Measurements from ENCODE around the gene GADD45B. TPM values are rescaled to one million over a fixed set of nuclear protein-coding genes. Genes with fewer than 3 reads are reported as not detected.

GADD45B gene
- total and polyA plus RNA-seq, 2 of the 4 experiments (the other 2 are of a cell fraction) = 30.1 to 106 TPM

DNA sequence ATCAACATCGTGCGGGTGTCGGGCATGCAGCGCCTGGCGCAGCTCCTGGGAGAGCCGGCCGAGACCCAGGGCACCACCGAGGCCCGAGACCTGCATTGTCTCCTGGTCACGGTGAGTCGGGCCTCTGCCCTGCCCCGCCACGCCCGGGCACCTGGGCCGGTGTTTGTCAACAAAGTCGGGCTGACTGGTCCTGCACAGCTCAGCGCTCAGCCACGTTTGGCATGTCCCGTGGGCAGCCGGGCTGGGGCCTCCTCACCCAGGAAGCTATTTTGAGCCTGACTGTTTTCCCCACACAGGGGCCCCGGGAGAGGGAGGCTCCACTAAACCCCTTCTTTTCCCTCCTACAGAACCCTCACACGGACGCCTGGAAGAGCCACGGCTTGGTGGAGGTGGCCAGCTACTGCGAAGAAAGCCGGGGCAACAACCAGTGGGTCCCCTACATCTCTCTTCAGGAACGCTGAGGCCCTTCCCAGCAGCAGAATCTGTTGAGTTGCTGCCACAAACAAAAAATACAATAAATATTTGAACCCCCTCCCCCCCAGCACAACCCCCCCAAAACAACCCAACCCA, 1.3 kb downstream of the GADD45B start:
- Histone ChIP-seq H3K4me3 (ENCODE audit: insufficient read depth, low read depth, low read length) (peak overlapping the region; percentile 84), H4K8ac (ENCODE audit: low read depth in 2 of 2, low read length in 2 of 2) (peak overlapping the region in 1 of 2 experiments; percentile 66; a peak in 2 of 4 replicates), H3K36me3 (ENCODE audit: control insufficient read depth, insufficient read depth, low read length) (peaks cover 4% of the 10 kb centered on the region; the same call in 1 of the 2 replicates), H3K4ac (ENCODE audit: low read depth, low read length) (peak overlapping the region; percentile 83), H3K23ac (ENCODE audit: low read depth, low read length) (peak overlapping the region; percentile 83), H2BK5ac (ENCODE audit: low read depth, low read length, poor library complexity, severe bottlenecking) (peak overlapping the region; percentile 85), H3K4me1 (ENCODE audit: control insufficient read depth, insufficient read depth, low read length) (peaks cover 4% of the 10 kb centered on the region; the same call in 1 of the 2 replicates), H3K79me1 (ENCODE audit: low read depth in 1 of 2, low read length in 2 of 2) (peaks cover 0 to 19% of the 10 kb centered on the region in 2 experiments; a peak in 1 of 4 replicates), H3K56ac (ENCODE audit: extremely low read depth, insufficient read depth, low read length) (peak overlapping the region; percentile 78), H2BK120ac (ENCODE audit: low read depth, low read length) (peak overlapping the region; percentile 5; the same call in 1 of the 2 replicates), H3K27me3 (ENCODE audit: control insufficient read depth, insufficient read depth, low read length) (no peaks in the 10 kb centered on the region), H2BK15ac (ENCODE audit: low read depth, low read length) (no peak overlapping the region), H3K9me3 (ENCODE audit: control insufficient read depth, insufficient read depth, low read length) (peaks cover under 1% of the 10 kb centered on the region), H3K27ac (ENCODE audit: insufficient read depth, low read length) (peak overlapping the region; percentile 76), H2AFZ (replicated peaks; ENCODE audit: low read length, poor library complexity) (peak overlapping the region; percentile 44), H4K91ac (ENCODE audit: insufficient read depth, low read depth, low read length) (peak overlapping the region; percentile 25; the same call in 1 of the 2 replicates), H4K5ac (ENCODE audit: low read depth, low read length) (no peak overlapping the region), H3K4me2 (ENCODE audit: low read depth, low read length) (peak overlapping the region; percentile 85), H2AK5ac (ENCODE audit: low read depth, low read length) (peak overlapping the region; percentile 31; the same call in 1 of the 2 replicates), H2BK20ac (ENCODE audit: low read depth, low read length) (no peak overlapping the region), H3K9ac (ENCODE audit: low read depth, low read length) (peak overlapping the region; percentile 87), H4K20me1 (ENCODE audit: insufficient read depth, low read length) (peaks cover 36% of the 10 kb centered on the region), H3K14ac (replicated peaks; ENCODE audit: low read depth, low read length) (peak overlapping the region; percentile 92), H2AK9ac (replicated peaks; ENCODE audit: low read depth, low read length, poor library complexity) (peak overlapping the region; percentile 38), H3K18ac (ENCODE audit: low read depth, low read length) (no peak overlapping the region), H3K9me1 (ENCODE audit: insufficient read depth, low read length) (no peaks in the 10 kb centered on the region)
- intact Hi-C loops (cut with micrococcal nuclease) = loop anchor here (10.0 kb wide), 1 partner anchor 268 kb away; the partner anchor contains the start of gene SLC39A3
- in situ Hi-C loops (cut with MboI; ENCODE audit: low sequenced_read_pairs) = loop anchor here (5.0 kb wide), 1 partner anchor 60 kb away; no protein-coding TSS in a partner anchor
- TF ChIP-seq MXI1 (IDR thresholded peaks at IDR 0.05; ENCODE audit: borderline replicate concordance, low read depth, low read length) = 0 out of 2 replicates have a peak, but pooled peaks have one; percentile 6
- no peak for TF ChIP-seq CEBPB (IDR thresholded peaks at IDR 0.05; ENCODE audit: low read depth, low read length)
- TF ChIP-seq, protein P1, sequence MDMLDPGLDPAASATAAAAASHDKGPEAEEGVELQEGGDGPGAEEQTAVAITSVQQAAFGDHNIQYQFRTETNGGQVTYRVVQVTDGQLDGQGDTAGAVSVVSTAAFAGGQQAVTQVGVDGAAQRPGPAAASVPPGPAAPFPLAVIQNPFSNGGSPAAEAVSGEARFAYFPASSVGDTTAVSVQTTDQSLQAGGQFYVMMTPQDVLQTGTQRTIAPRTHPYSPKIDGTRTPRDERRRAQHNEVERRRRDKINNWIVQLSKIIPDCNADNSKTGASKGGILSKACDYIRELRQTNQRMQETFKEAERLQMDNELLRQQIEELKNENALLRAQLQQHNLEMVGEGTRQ (IDR thresholded peaks at IDR 0.05; ENCODE audit: low read depth, low read length) = no peak
- no peak; the same call in 1 of the 2 replicates for TF ChIP-seq POLR2A (IDR thresholded peaks at IDR 0.05; ENCODE audit: low read depth, low read length)
- peak; percentile 66 for TF ChIP-seq CHD1 (IDR thresholded peaks at IDR 0.05; ENCODE audit: low read depth, low read length)
- no peak for TF ChIP-seq MAFK (IDR thresholded peaks at IDR 0.05; ENCODE audit: low read depth, low read length)
- ATAC-seq (ENCODE audit: low read depth) = no peak
- WGBS, 2 experiments (ENCODE audit: extremely low coverage in 2 of 2, insufficient read length in 1 of 2) = 0% methylated on average over 4 of the region's 27 CpGs; no CpG with 5 or more reads in 1 of the 2 experiments
- dilution Hi-C loops (cut with HindIII; ENCODE audit: low sequenced_read_pairs, unreplicated experiment) = no loop called here
- peak; percentile 34 for DNase-seq
- POLR2A ChIA-PET (ENCODE audit: unreplicated experiment) = interaction anchor here (0.5 to 3.3 kb wide), 9 partner anchors 14 to 137 kb away, joined by 3 to 63 read pairs (median 10); no protein-coding TSS in a partner anchor
- no TSS peak for BruUV-seq (replicated peaks)
- CTCF ChIA-PET = interaction anchor here (0.6 to 2.1 kb wide), 5 partner anchors 66 to 135 kb away, joined by 3 to 16 read pairs (median 7); no protein-coding TSS in a partner anchor

Measured in IMR-90 (cell line).